Stimulated activated effector memory CD8-positive, alpha-beta T cell treated with anti-CD3 and anti-CD28 coated beads, Interleukin-12 subunit alpha, Interleukin-12 subunit beta, amount 100 ng/mL, for 72 hours (primary cell): Measurements from ENCODE around the gene SNED1.

Experiments used
- ATAC-seq: fragments of 150-1000 bp; cut with Tn5 transposase; 2 replicates; pipeline ENCODE4 v1.10.0; 2021
- DNase-seq, 2 donors: peaks; one replicate each; pipeline ENCODE4 v3.0.0; 2021 to 2022; ENCODE audit warnings: low spot score in 2 of 2
- H3K27ac Mint-ChIP-seq: one replicate; pipeline ENCODE4 v1.8.0; 2022; ENCODE audit warnings: mild to moderate bottlenecking, mixed read lengths
- H3K36me3 Mint-ChIP-seq: one replicate; pipeline ENCODE4 v1.8.0; 2022; ENCODE audit warnings: mild to moderate bottlenecking, mixed read lengths
- H3K4me1 Mint-ChIP-seq: one replicate; pipeline ENCODE4 v1.8.0; 2022; ENCODE audit warnings: mixed read lengths
- H3K4me3 Mint-ChIP-seq: one replicate; pipeline ENCODE4 v1.8.0; 2022; ENCODE audit warnings: mild to moderate bottlenecking, mixed read lengths
- H3K9me3 Mint-ChIP-seq: one replicate; pipeline ENCODE4 v1.8.0; 2022; ENCODE audit warnings: mixed read lengths

The SNED1 gene

GRCh38 chr2:241011751-241012510, 13.5 kb downstream of the SNED1 start:
- no peaks in the 10 kb centered on the region for H3K9me3 Mint-ChIP-seq
- DNase-seq = no peak
- H3K27ac Mint-ChIP-seq = no peak overlapping the region
- H3K4me3 Mint-ChIP-seq = no peak overlapping the region
- no peak for ATAC-seq
- H3K36me3 Mint-ChIP-seq = no peaks in the 10 kb centered on the region
- H3K4me1 Mint-ChIP-seq = peaks cover 10% of the 10 kb centered on the region

- no peaks in the 10 kb centered on the region for H3K36me3 Mint-ChIP-seq
- ATAC-seq = no peak
- H3K9me3 Mint-ChIP-seq = no peaks in the 10 kb centered on the region
- no peak overlapping the region for H3K4me3 Mint-ChIP-seq
- H3K4me1 Mint-ChIP-seq = peaks cover 4% of the 10 kb centered on the region
- no peak overlapping the region for H3K27ac Mint-ChIP-seq
- no peak for DNase-seq
Measured at GRCh38 chr2:241014224-241014623, 15.8 kb downstream of the SNED1 start.

GRCh38 chr2:241014764-241015163, 16.3 kb downstream of the SNED1 start:
- ATAC-seq (no peak), DNase-seq (no peak)
- H3K36me3 Mint-ChIP-seq = no peaks in the 10 kb centered on the region
- no peak overlapping the region for H3K27ac Mint-ChIP-seq
- H3K4me3 Mint-ChIP-seq = no peak overlapping the region
- H3K4me1 Mint-ChIP-seq = no peaks in the 10 kb centered on the region
- no peaks in the 10 kb centered on the region for H3K9me3 Mint-ChIP-seq

- no peak overlapping the region for H3K27ac Mint-ChIP-seq
- DNase-seq (no peak), ATAC-seq (no peak)
- H3K9me3 Mint-ChIP-seq = no peaks in the 10 kb centered on the region
- no peaks in the 10 kb centered on the region for H3K36me3 Mint-ChIP-seq
- no peak overlapping the region for H3K4me3 Mint-ChIP-seq
- H3K4me1 Mint-ChIP-seq = no peaks in the 10 kb centered on the region
Measured at GRCh38 chr2:241015439-241015838, 17.0 kb downstream of the SNED1 start.

- DNase-seq (no peak), ATAC-seq (no peak)
- Mint-ChIP-seq H3K4me1 (no peaks in the 10 kb centered on the region), H3K36me3 (no peaks in the 10 kb centered on the region), H3K4me3 (no peak overlapping the region), H3K9me3 (peaks cover 1% of the 10 kb centered on the region), H3K27ac (no peak overlapping the region)
Measured at GRCh38 chr2:241017228-241017940, 19.0 kb downstream of the SNED1 start.

DNA sequence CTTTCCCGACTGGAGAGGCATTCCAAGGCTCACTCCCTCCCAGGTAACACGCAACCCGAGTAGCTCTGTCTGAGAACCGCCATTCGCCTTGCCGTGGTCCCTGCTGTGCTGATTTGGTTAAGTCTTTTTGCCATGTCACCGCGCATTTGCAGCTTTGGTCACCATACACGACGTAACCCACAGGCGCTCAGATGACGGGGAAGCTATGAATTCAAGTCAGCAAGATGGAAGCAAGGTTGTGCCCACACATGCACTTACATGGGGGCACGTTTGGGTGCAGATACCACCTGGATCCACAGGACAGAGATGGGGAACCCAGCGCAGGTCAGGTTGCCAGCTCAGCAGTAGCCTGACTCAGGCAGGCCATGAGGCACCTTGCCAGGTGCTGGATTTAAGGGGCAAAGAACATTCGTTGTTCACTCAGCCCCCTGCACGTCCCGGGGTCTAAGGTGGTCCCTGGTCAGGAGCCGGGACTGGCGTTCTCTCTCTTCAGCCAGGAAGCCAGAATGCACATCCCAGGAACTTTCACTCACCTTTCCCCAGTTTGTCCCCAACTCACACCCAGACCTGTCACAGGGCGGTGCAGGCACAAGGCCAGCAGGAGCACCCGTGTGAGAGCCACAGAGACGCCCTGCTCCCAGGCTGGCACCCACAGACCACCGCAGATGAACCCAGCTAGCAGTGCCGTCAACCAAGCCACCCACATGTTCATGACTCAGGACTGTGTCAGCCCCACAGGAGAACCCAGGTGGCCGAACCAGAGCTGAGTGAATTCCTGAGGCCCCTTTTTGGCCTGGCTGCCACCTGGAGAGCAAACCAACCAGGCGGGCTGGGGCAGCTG, 19.9 kb downstream of the SNED1 start:
- Mint-ChIP-seq H3K4me1 (no peaks in the 10 kb centered on the region), H3K4me3 (no peak overlapping the region), H3K36me3 (no peaks in the 10 kb centered on the region), H3K9me3 (peaks cover 3% of the 10 kb centered on the region), H3K27ac (no peak overlapping the region)
- peak in 1 of 2 donors; percentile 43 for DNase-seq
- ATAC-seq = peak; percentile 72

DNA sequence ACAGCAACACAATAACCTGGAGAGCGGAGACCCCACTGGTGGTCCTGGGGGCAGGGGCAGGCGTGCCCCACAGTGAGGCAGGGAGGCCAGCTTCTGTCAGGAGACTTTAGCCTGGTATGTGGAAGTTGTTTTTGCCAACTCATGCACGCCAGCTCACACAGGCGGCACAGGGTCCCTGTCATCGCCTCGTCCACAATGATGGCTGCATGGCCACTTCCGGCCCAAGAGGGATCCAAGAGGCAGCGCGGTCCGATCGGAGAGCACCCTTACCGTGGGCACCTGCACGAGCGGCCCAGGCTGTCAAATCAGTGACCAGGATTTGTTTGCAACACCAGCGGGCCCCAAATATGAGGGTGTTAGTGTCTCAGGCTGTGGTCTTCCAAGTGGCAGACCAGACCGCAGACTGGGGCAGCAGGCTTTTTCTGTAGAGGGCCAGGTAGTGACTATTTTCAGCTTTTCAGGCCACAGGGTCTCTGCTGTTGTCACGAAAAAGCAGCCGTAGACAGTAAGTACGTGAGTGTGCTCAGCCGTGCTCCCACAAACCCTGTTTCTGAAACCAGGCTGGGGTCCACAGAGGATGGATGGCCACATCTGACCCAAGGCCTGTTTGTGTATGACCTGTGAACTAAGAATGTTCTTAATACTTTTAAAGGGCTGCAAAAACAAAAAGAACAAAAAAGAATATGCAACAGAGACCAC, 21.2 kb downstream of the SNED1 start:
- no peak for ATAC-seq

GRCh38 chr2:241020201-241020600, 21.8 kb downstream of the SNED1 start:
- ATAC-seq (no peak), DNase-seq (no peak)
- no peaks in the 10 kb centered on the region for H3K4me1 Mint-ChIP-seq
- no peak overlapping the region for H3K4me3 Mint-ChIP-seq
- H3K36me3 Mint-ChIP-seq = no peaks in the 10 kb centered on the region
- peaks cover 4% of the 10 kb centered on the region for H3K9me3 Mint-ChIP-seq
- H3K27ac Mint-ChIP-seq = no peak overlapping the region

More for the DNA sequence above, 21.2 kb downstream of the SNED1 start:
- DNase-seq = no peak
- Mint-ChIP-seq H3K27ac (no peak overlapping the region), H3K4me3 (no peak overlapping the region), H3K4me1 (no peaks in the 10 kb centered on the region), H3K36me3 (no peaks in the 10 kb centered on the region), H3K9me3 (peaks cover 3% of the 10 kb centered on the region)

DNA sequence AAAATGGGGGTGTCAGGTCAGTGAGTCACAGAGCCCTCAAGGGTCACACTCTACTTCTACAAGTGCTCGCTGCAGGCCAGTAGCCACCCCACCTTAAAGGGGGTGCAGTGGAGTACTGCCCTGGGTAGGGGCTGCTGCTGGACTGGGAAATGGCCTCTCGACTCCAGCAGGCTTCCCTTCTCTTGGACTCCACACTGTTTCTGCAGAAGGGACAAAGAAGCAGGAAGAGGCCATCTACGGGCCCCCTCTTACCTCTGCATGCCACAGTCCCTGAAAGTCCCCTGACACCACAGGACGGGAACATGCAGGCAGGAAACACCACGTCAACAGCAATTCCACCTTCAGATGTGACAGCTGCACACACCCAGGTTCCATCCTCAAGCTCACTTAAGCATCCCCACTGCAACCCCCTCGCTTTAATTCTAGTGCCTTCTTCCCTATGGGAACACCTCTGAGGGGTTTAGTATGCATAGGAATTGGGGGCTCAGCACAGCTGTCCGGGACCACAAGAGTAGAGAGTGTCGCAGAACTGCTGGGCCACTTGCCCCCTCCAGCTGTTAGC, 22.3 kb downstream of the SNED1 start:
- H3K4me3 Mint-ChIP-seq = no peak overlapping the region
- no peaks in the 10 kb centered on the region for H3K36me3 Mint-ChIP-seq
- no peaks in the 10 kb centered on the region for H3K4me1 Mint-ChIP-seq
- ATAC-seq (no peak), DNase-seq (peak in 1 of 2 donors; percentile 43)
- H3K27ac Mint-ChIP-seq = no peak overlapping the region
- H3K9me3 Mint-ChIP-seq = peaks cover 9% of the 10 kb centered on the region

DNA sequence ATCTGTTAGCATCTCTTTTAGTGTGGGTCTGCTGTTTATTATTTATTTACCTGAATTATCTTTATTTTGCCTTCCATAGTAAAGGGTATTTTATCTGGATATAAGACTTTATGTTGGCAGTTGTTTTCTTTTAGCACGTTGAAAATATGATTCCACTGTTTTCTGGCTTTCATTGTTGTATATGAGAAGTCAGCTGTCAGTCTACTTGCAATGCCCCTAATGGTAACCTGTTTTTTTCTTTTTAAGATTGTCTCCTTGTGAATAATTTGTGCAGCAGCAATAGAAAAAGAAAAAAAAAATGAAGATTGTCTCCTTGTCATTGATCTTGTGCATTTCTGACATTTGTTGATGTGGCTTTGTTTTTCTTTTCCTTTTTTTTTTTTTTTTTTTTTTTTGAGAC, 27.2 kb downstream of the SNED1 start:
- Mint-ChIP-seq H3K27ac (no peak overlapping the region), H3K4me1 (no peaks in the 10 kb centered on the region), H3K4me3 (no peak overlapping the region), H3K36me3 (no peaks in the 10 kb centered on the region), H3K9me3 (peaks cover 16% of the 10 kb centered on the region)
- ATAC-seq (no peak), DNase-seq (no peak)

- no peaks in the 10 kb centered on the region for H3K4me1 Mint-ChIP-seq
- peak; percentile 8 for ATAC-seq
- peaks cover 13% of the 10 kb centered on the region for H3K9me3 Mint-ChIP-seq
- DNase-seq = no peak
- H3K4me3 Mint-ChIP-seq = no peak overlapping the region
- H3K36me3 Mint-ChIP-seq = no peaks in the 10 kb centered on the region
- no peak overlapping the region for H3K27ac Mint-ChIP-seq
Measured at GRCh38 chr2:241029599-241030332, 31.3 kb downstream of the SNED1 start.

DNA sequence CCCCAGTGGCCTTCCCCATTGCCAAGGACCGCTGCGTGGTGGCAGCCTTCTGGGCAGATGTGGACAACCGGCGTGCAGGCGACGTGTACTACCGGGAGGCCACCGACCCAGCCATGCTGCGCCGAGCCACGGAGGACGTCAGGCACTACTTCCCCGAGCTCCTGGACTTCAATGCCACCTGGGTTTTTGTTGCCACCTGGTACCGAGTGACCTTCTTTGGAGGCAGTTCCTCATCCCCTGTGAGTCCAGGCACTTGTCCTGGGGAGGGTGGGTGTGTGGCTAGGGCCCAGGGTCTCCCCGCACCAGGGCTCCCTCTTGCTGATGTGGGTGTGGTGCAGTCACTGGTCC, 31.9 kb downstream of the SNED1 start:
- ATAC-seq (no peak), DNase-seq (no peak)
- H3K4me1 Mint-ChIP-seq = no peaks in the 10 kb centered on the region
- no peak overlapping the region for H3K27ac Mint-ChIP-seq
- peaks cover 12% of the 10 kb centered on the region for H3K9me3 Mint-ChIP-seq
- no peak overlapping the region for H3K4me3 Mint-ChIP-seq
- H3K36me3 Mint-ChIP-seq = no peaks in the 10 kb centered on the region

DNA sequence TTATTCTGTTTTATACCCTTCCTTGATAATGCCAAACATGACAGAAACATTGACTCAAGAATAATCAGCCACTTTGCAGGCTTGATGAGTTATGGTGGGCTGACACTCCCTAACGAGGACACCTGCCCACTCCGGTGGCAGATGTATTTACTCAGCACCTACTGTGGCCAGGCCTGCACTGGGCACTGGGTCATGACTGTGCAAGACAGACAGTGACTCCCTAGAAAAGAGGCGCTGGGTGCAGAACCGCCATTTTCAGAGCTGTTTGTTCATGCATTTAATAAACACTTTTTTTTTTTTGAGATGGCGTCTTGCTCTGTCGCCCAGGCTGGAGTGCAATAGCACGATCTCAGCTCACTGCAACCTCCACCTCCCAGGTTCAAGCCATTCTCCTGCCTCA, 32.5 kb downstream of the SNED1 start:
- Mint-ChIP-seq H3K9me3 (peaks cover 8% of the 10 kb centered on the region), H3K27ac (no peak overlapping the region), H3K4me1 (no peaks in the 10 kb centered on the region), H3K4me3 (no peak overlapping the region), H3K36me3 (no peaks in the 10 kb centered on the region)
- no peak for DNase-seq
- ATAC-seq = no peak

DNA sequence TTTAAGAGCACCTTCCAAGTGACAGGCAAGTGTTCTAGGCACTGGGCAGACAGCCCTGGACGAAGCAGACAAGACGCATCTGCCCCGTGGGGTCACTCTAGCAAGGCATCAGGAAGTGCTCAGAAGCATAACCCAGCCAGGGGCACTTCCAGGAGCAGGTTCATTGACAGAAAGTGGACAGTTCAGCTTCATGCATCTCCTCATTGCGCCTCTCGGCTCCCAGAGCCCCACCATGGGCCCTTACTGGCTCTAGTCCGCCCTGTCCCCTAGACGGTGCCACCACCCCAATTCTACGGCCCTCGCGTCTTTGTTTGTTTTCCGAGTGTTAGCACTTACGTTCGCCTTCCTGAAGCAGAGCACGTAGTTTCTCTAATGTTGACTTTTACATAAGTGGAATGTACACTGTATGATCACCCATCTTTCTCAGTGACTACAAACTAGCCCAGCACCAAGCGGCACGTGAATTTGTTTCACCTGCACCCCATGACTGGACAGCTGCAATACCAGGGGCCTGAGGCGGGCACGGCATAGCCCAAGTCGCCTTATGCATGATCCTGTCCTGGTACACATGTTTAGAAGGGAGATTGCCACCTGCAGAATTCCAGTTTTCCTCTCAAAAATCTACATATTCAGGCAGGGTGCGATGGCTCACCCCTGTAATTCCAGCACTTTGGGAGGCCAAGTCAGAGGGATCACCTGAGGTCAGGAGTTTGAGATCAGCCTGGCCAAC, 33.2 kb downstream of the SNED1 start:
- H3K9me3 Mint-ChIP-seq = peaks cover 3% of the 10 kb centered on the region

More for the DNA sequence above, 33.2 kb downstream of the SNED1 start:
- no peak overlapping the region for H3K4me3 Mint-ChIP-seq
- DNase-seq (no peak), ATAC-seq (no peak)
- no peak overlapping the region for H3K27ac Mint-ChIP-seq
- H3K36me3 Mint-ChIP-seq = no peaks in the 10 kb centered on the region
- H3K4me1 Mint-ChIP-seq = peaks cover 3% of the 10 kb centered on the region
